Measurements from ENCODE around the gene SLX9.

SLX9 gene

DNA sequence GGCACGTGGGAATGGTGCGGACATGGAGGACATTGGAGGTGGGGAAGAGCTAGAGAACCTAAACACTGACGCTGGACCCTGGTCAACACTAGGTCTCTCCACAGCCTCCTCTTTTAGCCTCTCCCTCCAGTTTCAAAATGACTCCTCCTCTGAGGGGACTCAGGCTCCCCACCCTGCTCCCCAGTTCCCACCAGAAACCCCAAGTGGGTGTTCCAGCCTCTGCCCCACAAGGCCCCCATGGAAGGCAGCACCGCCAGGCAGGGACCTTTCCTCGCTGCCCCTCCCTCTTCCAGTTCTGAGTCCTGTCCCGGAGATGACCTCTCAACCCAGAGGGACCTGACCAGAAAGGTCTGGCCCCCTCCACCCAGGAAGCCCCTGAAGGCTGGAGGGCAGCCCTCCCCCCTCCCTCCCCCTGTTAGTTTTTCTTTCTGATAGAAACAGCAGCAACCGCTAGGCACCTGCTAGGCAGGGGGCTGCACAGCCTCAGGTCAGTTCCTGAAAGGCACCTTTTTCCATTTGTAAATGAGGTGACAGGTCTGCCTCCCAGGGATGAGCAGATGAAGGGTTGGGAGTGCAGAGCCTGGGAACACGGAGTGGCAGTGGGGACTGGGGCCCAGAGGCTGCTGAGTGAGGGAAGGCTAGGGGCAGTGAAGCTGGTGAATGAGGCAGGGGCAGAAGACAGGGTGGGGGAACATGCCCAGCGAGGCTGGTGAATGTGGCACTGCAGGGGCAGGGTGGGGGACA, 9.9 kb upstream of the SLX9 start:
- Histone ChIP-seq H3K27me3 (ENCODE audit: control insufficient read depth, insufficient read depth, low read length) (peaks cover 89% of the 10 kb centered on the region), H3K36me3 (ENCODE audit: control insufficient read depth, low read depth, low read length) (no peaks in the 10 kb centered on the region), H3K9me3 (ENCODE audit: control insufficient read depth, low read depth, low read length) (no peaks in the 10 kb centered on the region), H3K27ac (ENCODE audit: low read length) (no peak overlapping the region), H3K4me1 (ENCODE audit: control insufficient read depth, low read depth, low read length) (peaks cover 15% of the 10 kb centered on the region), H3K4me3 (ENCODE audit: low read length) (no peak overlapping the region), H3K9ac (ENCODE audit: low read length) (no peak overlapping the region)

DNA sequence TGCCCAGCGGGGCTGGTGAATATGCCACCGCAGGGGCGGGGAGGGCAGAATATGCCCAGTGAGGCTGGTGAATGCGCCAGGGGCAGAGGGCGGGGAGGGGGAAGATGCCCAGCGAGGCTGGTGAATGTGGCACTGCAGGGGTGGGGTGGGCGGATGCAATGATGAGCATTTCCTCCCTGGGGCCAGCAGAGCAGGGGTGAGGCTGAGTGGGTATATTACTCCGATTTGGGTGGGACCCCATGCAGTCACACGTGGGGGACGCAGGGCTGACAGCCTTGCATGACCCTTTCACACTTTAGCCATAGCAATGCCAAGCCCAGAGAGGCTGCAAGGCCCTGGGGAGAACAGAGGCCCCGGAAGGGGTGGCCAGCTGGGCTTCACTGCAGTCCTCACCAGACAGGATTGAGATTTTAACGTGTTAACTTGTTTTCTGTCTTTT, 9.3 kb upstream of the SLX9 start:
- Histone ChIP-seq H3K4me1 (ENCODE audit: control insufficient read depth, low read depth, low read length) (peaks cover 15% of the 10 kb centered on the region), H3K9me3 (ENCODE audit: control insufficient read depth, low read depth, low read length) (no peaks in the 10 kb centered on the region), H3K9ac (ENCODE audit: low read length) (no peak overlapping the region), H3K27me3 (ENCODE audit: control insufficient read depth, insufficient read depth, low read length) (peaks cover 89% of the 10 kb centered on the region), H3K27ac (ENCODE audit: low read length) (no peak overlapping the region), H3K4me3 (ENCODE audit: low read length) (no peak overlapping the region), H3K36me3 (ENCODE audit: control insufficient read depth, low read depth, low read length) (no peaks in the 10 kb centered on the region)

DNA sequence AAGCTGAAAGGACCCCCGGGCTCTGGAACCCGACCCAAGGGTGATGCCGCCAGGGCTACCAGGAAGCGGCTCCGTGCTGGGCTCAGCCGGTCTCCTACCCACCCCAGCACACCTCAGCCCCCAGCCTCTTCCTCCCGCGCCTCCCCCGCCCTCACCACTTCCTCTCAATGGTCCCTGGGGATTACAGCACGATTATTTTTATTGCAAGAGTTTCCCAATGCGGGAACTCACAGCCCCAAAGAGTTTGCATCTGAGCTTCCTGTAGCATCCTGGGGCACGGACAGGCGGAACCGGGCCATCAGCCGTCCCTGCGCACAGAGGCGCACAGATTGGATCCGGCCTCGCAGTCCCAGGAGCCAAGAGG, 8.7 kb upstream of the SLX9 start:
- H3K27me3 ChIP-seq (ENCODE audit: control insufficient read depth, insufficient read depth, low read length): peaks cover 88% of the 10 kb centered on the region
- no peak overlapping the region for H3K27ac ChIP-seq (ENCODE audit: low read length)
- no peak overlapping the region for H3K9ac ChIP-seq (ENCODE audit: low read length)
- H3K4me3 ChIP-seq (ENCODE audit: low read length): peak overlapping the region; percentile 30
- H3K4me1 ChIP-seq (ENCODE audit: control insufficient read depth, low read depth, low read length): peaks cover 15% of the 10 kb centered on the region
- H3K36me3 ChIP-seq (ENCODE audit: control insufficient read depth, low read depth, low read length): no peaks in the 10 kb centered on the region
- H3K9me3 ChIP-seq (ENCODE audit: control insufficient read depth, low read depth, low read length): no peaks in the 10 kb centered on the region

DNA sequence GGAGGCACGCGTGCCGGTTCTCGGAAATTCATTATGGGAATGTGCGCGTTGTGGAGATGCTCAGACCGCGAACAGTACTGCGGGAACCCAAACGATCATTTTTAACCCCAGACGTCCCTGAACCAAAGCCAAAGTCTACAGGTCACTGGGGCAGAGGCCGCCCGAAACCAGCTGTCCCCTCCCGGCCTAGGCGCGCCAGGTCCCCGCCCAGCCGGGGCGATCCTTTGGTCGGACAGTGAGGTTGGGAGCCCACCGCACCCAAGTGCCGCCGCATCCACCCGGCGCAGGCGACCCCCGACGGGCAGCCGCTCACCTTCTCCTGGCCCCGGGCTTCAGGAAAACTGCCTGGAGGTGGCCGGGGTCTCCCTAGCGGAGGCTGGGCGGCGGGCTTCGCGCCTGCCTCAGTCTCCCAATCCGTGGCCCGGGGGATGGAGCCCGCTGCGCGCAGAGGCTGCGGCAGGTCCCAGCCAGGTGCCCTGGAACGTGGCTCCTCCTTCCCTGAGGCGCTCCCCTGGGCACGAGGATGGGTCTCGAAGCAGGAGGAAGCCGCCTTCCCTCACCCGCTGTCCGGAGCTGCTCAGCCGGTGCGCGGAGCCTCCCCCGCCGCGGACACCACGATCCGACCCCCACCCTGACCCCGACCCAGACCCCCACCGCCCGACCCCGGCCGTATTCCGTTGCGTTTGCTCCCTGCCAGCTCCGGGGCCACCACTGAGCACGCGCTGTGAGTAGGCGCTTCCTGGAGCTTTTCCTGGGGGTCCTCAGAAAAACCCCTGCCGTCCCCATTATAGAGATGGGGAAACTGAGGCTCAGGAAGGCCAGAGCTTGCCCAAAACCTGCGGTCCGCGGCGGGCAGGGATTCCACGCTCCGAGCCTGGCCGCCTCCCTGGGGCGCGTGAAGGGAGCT, 8.1 kb upstream of the SLX9 start:
- Histone ChIP-seq H3K27me3 (ENCODE audit: control insufficient read depth, insufficient read depth, low read length) (peaks cover 82% of the 10 kb centered on the region), H3K36me3 (ENCODE audit: control insufficient read depth, low read depth, low read length) (no peaks in the 10 kb centered on the region), H3K27ac (ENCODE audit: low read length) (no peak overlapping the region), H3K4me3 (ENCODE audit: low read length) (peak overlapping the region; percentile 30), H3K9ac (ENCODE audit: low read length) (no peak overlapping the region), H3K4me1 (ENCODE audit: control insufficient read depth, low read depth, low read length) (peaks cover 14% of the 10 kb centered on the region), H3K9me3 (ENCODE audit: control insufficient read depth, low read depth, low read length) (no peaks in the 10 kb centered on the region)

DNA sequence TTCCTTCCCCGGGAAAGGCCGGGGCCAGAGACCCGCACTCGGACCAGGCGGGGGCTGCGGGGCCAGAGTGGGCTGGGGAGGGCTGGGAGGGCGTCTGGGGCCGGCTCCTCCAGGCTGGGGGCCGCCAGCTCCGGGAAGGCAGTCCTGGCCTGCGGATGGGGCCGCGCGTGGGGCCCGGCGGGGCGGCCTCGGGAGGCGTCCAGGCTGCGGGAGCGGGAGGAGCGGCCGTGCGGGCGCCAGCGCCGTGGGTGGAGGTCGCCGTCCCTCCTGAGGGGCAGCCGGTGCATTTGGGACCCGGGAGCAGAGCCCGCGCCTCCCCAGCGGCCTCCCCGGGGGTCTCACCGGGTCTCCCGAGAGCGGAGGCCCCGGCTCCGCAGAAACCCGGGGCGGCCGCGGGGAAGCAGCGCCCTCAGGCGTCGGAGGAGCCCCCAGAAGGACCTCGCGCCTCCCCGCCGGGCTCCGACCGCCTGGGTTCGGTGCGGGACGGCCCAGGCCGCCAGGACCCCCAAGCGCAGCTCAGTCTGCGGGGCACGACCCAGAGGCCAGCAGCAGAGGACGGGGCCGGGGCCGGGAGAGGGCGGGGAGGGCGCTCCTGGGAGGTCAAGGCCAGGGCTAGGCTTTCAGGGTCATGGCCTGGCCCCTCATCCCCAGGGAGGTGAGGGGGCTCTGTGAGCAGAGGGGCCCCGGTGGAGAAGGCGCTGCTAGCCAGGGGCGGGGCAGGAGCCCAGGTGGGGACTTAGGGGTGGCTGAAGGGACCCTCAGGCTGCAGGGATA, 7.2 kb upstream of the SLX9 start:
- Histone ChIP-seq H3K27ac (ENCODE audit: low read length) (no peak overlapping the region), H3K36me3 (ENCODE audit: control insufficient read depth, low read depth, low read length) (no peaks in the 10 kb centered on the region), H3K4me3 (ENCODE audit: low read length) (peak overlapping the region; percentile 30), H3K9ac (ENCODE audit: low read length) (no peak overlapping the region), H3K9me3 (ENCODE audit: control insufficient read depth, low read depth, low read length) (no peaks in the 10 kb centered on the region), H3K4me1 (ENCODE audit: control insufficient read depth, low read depth, low read length) (peaks cover 7% of the 10 kb centered on the region), H3K27me3 (ENCODE audit: control insufficient read depth, insufficient read depth, low read length) (peaks cover 74% of the 10 kb centered on the region)

DNA sequence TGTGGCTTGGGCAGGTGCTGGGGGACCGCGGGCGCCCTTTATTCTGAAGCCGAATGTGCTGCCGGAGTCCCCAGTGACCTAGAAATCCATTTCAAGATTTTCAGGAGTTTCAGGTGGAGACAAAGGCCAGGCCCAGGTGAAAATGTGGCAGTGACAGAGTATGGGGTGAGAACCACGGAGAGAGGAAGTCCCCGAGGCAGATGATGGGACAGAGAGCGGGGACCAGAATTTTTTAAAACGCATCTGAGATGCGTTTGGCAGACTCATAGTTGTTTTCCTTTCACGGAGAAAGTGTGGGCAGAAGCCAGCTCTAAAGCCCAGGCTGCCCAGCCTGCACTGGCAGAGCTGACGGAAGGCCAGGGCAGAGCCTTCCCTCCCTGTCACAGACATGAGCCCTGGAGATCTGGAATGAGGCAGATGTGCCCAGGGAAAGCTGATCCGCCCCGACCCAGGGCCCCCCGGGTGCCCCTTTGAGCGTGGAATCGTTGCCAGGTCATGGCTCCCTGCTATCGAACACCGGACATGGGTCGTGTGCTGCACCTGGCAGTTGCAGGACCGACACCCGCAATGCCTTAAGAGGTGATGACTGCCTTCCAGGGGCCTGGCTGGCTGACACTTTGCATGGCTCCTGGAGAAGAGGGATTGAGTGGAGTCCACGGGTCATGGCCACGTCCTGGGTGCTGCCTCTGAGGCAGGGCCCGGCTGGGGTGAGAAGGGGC, 6.5 kb upstream of the SLX9 start:
- Histone ChIP-seq H3K27ac (ENCODE audit: low read length) (no peak overlapping the region), H3K27me3 (ENCODE audit: control insufficient read depth, insufficient read depth, low read length) (peaks cover 66% of the 10 kb centered on the region), H3K9ac (ENCODE audit: low read length) (no peak overlapping the region), H3K4me1 (ENCODE audit: control insufficient read depth, low read depth, low read length) (no peaks in the 10 kb centered on the region), H3K9me3 (ENCODE audit: control insufficient read depth, low read depth, low read length) (no peaks in the 10 kb centered on the region), H3K4me3 (ENCODE audit: low read length) (no peak overlapping the region), H3K36me3 (ENCODE audit: control insufficient read depth, low read depth, low read length) (no peaks in the 10 kb centered on the region)

DNA sequence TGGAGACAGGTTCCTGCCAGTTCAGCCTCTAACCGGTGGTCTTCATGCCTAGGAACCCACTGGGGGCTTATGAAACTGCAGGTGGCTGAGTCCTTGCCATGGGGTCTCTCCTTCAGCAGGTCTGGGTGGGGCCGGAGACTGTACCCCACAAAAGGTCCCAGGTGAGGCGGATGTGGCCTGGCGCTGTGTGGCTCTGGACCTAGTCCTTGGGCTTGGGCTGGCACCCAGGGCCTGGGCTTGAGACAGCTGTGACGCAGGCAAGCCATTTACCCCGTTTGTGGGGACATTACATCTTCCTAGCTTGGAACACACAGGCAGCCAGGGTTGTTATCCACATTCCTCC, 5.9 kb upstream of the SLX9 start:
- peaks cover under 1% of the 10 kb centered on the region for H3K4me1 ChIP-seq (ENCODE audit: control insufficient read depth, low read depth, low read length)
- H3K9me3 ChIP-seq (ENCODE audit: control insufficient read depth, low read depth, low read length): no peaks in the 10 kb centered on the region
- H3K9ac ChIP-seq (ENCODE audit: low read length): no peak overlapping the region
- H3K4me3 ChIP-seq (ENCODE audit: low read length): no peak overlapping the region
- peaks cover 61% of the 10 kb centered on the region for H3K27me3 ChIP-seq (ENCODE audit: control insufficient read depth, insufficient read depth, low read length)
- no peak overlapping the region for H3K27ac ChIP-seq (ENCODE audit: low read length)
- no peaks in the 10 kb centered on the region for H3K36me3 ChIP-seq (ENCODE audit: control insufficient read depth, low read depth, low read length)

DNA sequence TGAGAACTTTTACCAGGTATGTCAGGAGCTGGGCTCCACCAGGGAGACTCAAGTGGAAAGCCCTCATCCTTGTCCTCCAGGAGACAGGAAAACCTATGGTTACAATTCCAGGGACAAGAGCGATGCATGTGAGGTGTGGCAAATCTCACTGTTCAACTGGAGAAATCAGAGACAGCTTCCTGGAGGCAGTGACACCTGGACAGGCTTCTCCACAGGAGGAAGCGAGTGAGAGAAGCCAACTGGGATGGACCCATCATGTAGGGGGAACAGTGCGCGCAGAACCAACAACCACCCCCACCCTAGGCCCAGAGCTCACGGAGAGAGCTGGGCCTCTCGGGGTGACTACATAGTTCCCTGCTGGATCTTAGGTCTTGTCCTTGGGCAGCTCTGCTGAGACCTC, 5.6 kb upstream of the SLX9 start:
- H3K4me1 ChIP-seq (ENCODE audit: control insufficient read depth, low read depth, low read length): peaks cover 4% of the 10 kb centered on the region
- no peaks in the 10 kb centered on the region for H3K36me3 ChIP-seq (ENCODE audit: control insufficient read depth, low read depth, low read length)
- H3K9me3 ChIP-seq (ENCODE audit: control insufficient read depth, low read depth, low read length): no peaks in the 10 kb centered on the region
- H3K27me3 ChIP-seq (ENCODE audit: control insufficient read depth, insufficient read depth, low read length): peaks cover 57% of the 10 kb centered on the region
- no peak overlapping the region for H3K4me3 ChIP-seq (ENCODE audit: low read length)
- no peak overlapping the region for H3K27ac ChIP-seq (ENCODE audit: low read length)
- H3K9ac ChIP-seq (ENCODE audit: low read length): no peak overlapping the region

DNA sequence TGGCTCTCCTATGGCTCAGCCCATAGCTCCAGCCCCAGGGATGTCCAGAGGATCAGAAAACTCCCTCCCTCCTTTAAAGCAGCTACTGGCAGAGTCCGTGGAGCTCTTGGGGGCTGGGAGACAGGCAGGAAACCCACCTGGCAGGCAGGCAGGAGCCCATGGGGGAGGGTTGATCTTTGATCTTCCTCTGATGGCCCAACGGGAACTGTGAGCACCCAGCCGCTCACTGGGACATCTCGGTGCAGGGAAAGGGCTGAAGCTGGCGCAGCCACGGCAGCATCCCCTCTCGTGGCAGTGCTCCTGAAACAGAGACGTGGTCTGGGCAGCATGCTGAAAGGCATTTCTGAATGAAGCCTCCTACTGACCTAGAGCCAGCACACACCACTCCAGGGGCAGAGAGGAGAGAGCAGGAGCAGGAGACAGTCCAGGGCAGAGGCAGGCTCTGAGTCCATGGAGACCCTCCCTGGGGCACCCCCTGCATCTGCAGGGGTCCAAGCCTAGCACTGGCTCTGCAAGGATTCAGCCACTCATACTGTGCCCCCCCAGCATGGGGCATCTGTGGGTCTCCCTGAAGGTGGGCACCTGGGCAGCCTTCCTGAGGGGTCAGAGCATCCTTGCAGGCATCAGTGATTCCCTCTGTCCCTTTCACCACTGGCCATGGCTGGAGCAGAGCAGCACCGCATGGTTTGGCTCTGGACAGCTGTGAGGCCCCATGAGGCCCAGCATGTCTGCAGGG, 4.9 kb upstream of the SLX9 start:
- H3K9ac ChIP-seq (ENCODE audit: low read length): no peak overlapping the region
- H3K4me1 ChIP-seq (ENCODE audit: control insufficient read depth, low read depth, low read length): peaks cover 4% of the 10 kb centered on the region
- H3K27me3 ChIP-seq (ENCODE audit: control insufficient read depth, insufficient read depth, low read length): peaks cover 50% of the 10 kb centered on the region
- H3K27ac ChIP-seq (ENCODE audit: low read length): no peak overlapping the region
- H3K9me3 ChIP-seq (ENCODE audit: control insufficient read depth, low read depth, low read length): no peaks in the 10 kb centered on the region
- H3K4me3 ChIP-seq (ENCODE audit: low read length): no peak overlapping the region
- no peaks in the 10 kb centered on the region for H3K36me3 ChIP-seq (ENCODE audit: control insufficient read depth, low read depth, low read length)

DNA sequence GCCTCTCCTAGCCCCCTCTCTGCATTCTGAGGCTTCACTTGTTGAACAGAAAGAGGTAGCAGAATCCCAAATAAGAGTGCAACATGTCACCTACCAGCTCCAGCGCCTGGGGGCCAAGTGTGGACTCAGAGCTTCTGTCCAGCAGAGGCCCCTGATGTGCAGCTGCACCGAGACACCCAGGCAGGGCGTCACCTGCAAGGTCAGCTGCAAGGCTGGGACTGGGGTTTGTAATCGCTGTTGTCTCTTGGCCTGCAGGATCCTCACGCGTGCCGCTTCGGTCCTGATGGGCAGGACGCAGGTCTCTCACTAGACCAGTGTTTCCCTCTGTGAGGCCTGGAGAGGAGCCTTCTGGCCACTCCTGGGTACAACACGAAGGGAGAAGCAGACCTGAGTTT, 4.3 kb upstream of the SLX9 start:
- Histone ChIP-seq H3K27ac (ENCODE audit: low read length) (no peak overlapping the region), H3K9me3 (ENCODE audit: control insufficient read depth, low read depth, low read length) (no peaks in the 10 kb centered on the region), H3K9ac (ENCODE audit: low read length) (no peak overlapping the region), H3K36me3 (ENCODE audit: control insufficient read depth, low read depth, low read length) (no peaks in the 10 kb centered on the region), H3K27me3 (ENCODE audit: control insufficient read depth, insufficient read depth, low read length) (peaks cover 44% of the 10 kb centered on the region), H3K4me3 (ENCODE audit: low read length) (no peak overlapping the region), H3K4me1 (ENCODE audit: control insufficient read depth, low read depth, low read length) (peaks cover 4% of the 10 kb centered on the region)

Data from iPS-18a (cell line).